Measurements from ENCODE around the gene NLGN1. TPM values are rescaled to one million over a fixed set of nuclear protein-coding genes. Genes with fewer than 3 reads are reported as not detected.

The NLGN1 gene
- total RNA-seq, 1 donor from 2014 or later = 59.1 TPM

GRCh38 chr3:173700336-173700735, 302.8 kb downstream of the NLGN1 start:
- no peak for DNase-seq (ENCODE audit: low spot score in 2 of 2)
- FAIRE-seq = no peak

GRCh38 chr3:173702561-173702960, 305.0 kb downstream of the NLGN1 start:
- no peak for FAIRE-seq
- DNase-seq (ENCODE audit: low spot score in 2 of 2) = no peak

DNA sequence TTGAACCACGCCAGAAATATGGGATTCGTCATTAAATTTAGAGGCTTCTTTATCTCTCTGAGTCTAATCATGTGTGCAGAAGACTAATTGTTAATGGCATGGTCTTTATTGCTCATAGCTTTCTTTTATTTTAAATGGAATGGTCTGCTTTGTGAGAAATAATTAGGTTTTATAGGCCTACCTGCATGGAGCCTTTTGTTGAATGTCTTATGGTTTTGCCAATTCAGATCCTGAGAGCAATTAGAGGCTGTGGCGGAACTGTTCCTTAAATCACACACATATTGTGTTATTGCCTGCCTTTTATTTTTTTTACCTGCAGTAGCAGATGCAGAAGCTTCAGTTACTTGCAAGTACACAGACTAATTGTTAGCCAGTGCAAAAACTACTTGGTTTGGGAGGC, 306.2 kb downstream of the NLGN1 start:
- DNase-seq (ENCODE audit: low spot score in 2 of 2) = no peak
- FAIRE-seq = no peak

- no peak for FAIRE-seq
- DNase-seq (ENCODE audit: low spot score in 2 of 2) = no peak
Observed at GRCh38 chr3:173706630-173707029, 309.1 kb downstream of the NLGN1 start.

- no peak for DNase-seq (ENCODE audit: low spot score in 2 of 2)
- no peak for FAIRE-seq
Observed at GRCh38 chr3:173708191-173708590, 310.6 kb downstream of the NLGN1 start.

GRCh38 chr3:173709026-173709425, 311.5 kb downstream of the NLGN1 start:
- DNase-seq (ENCODE audit: low spot score in 2 of 2) (no peak), FAIRE-seq (no peak)

GRCh38 chr3:173711619-173712018, 314.1 kb downstream of the NLGN1 start:
- FAIRE-seq (no peak), DNase-seq (ENCODE audit: low spot score in 2 of 2) (no peak)

GRCh38 chr3:173719585-173719984, 322.0 kb downstream of the NLGN1 start:
- DNase-seq (ENCODE audit: low spot score in 2 of 2) (no peak), FAIRE-seq (no peak)

- DNase-seq (ENCODE audit: low spot score in 2 of 2) = no peak
- no peak for FAIRE-seq
Observed at GRCh38 chr3:173725507-173725906, 328.0 kb downstream of the NLGN1 start.

DNA sequence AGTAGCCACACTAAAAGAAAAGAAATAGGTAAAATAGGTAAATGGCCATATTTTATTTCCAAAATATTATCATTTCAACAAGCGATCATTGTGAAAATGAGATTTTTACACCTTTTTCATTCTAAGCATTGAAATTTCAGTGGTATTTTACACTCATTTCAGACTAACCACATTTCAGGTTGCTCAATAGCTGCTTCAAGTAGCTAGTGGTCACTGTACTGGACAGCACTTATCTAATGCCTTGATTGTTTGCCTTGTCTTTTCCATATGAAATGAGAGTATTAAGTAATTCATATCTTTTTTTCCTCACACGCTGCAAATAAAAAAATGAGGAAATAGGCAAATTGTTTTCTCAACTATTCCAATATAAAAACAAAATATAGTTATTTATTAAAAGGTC, 332.8 kb downstream of the NLGN1 start:
- DNase-seq (ENCODE audit: low spot score in 2 of 2) (no peak), FAIRE-seq (no peak)

DNA sequence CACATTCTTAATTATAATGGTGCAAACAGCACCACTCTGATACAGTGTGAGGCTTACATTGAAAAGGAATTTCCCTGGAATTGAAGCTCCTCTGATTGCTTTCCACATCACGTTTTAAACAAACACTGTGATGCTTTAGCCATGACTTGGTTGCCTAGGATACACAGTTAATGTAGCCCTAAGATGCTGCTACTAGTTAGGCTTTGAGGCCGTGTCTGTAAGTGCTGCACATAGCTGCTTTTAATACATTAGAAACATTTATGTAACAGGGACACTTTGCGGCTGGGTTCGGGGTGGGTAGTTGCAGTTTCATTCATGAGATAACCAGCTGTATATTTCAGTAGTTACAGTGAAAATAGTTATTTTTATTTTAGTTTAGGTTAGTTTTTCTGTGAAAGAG, 334.7 kb downstream of the NLGN1 start:
- DNase-seq (ENCODE audit: low spot score in 2 of 2) = no peak
- FAIRE-seq = no peak

DNA sequence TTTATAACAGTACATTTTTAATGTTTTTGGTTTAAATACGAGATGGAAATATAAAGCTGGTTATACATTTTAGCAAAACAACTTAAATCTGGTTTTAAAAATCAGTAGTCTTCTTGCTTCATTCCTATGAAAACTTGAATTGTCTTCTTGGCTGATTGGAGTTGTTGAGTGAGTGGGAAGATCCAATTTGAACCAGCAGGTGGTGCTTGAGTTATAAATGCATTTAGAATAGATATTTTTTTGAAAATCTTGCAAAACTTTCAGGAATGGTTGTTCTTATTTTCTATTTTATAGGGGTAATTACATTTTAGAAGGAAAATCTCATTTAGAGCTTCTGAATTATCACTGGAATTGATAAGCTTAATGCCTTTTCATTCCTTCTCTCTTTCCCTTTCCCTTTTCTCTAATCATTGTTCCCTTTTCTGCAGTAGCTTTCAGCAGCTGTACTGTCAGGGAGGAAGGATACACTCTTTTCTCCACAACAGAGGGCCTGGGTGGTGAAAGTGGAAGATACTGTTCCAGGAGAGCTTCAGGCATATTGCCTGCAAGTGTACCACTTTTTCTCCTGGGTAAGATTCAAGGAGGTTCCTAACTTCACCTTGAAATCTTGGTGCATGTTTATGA, 335.6 kb downstream of the NLGN1 start:
- FAIRE-seq (no peak), DNase-seq (ENCODE audit: low spot score in 2 of 2) (no peak)

- DNase-seq (ENCODE audit: low spot score in 2 of 2) (no peak), FAIRE-seq (no peak)
Observed at GRCh38 chr3:173734473-173734872, 336.9 kb downstream of the NLGN1 start.

DNA sequence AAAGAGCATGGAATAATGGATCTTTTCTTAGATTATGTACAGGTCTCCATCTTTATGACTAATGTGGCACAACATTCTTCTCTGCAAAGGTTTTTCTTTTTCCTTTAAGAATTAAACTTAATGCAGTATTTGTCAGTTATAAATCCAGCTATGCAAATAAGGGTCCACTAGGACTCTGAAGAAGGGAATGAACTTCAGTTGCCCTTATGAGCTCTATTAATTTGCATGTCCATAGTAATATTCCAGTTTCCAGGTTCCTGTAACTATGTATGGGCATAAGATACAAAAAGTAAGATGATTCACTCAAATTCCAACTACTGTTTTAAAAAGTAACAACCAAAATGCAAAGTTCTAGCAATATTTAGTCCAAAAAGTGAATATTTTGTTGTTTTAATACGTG, 337.4 kb downstream of the NLGN1 start:
- no peak for DNase-seq (ENCODE audit: low spot score in 2 of 2)
- no peak for FAIRE-seq

DNA sequence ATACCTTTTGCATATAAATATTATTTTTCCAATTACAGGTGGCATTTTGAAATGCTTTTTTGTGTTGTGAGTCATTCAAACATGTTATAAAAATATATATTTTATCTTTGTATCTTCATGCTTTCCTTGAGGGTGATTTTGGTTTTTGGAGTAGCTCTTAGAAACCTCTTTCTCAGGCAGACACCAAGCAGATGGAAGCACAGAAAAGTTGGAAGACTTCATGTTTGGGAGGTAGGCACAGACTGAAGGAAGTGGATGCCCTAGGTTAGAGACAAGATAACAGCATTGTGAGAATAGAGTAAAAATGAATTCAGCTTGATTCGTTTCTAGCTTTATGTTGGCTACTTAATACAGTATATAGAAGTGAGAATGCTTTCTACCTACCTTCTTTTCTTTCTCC, 338.3 kb downstream of the NLGN1 start:
- no peak for DNase-seq (ENCODE audit: low spot score in 2 of 2)

DNA sequence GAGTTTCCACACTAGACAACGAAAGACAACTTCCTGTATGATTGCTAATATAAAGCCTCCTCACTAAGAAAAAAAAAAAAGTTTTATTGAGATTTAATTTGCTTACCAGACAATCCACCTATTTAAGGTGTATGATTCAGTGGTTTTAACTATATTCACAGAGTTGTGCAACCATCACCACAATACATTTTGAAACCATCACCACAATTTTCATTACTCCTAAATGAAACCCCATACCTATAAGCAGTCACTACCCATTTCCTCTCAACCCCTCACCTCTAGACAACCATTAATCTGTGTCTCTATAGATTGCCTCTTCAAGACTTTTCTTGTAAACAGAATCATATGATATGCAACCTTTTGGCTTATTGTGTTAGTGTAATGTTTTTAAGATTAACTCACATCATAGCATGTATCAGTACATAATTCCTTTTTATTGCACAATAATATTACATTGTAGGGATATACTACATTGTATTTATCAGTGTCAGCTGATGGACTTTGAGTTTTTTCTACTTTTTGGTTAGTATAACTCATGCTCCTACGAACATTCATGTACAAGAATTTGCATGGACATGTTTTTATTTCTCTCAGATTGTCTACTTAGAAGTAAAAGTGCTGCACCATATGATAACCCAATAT, 339.7 kb downstream of the NLGN1 start:
- no peak for DNase-seq (ENCODE audit: low spot score in 2 of 2)
- no peak for FAIRE-seq

More for the DNA sequence above, 338.3 kb downstream of the NLGN1 start:
- no peak for FAIRE-seq

GRCh38 chr3:173739726-173740125, 342.2 kb downstream of the NLGN1 start:
- DNase-seq (ENCODE audit: low spot score in 2 of 2) (no peak), FAIRE-seq (no peak)

- no peak for DNase-seq (ENCODE audit: low spot score in 2 of 2)
- FAIRE-seq = no peak
Observed at GRCh38 chr3:173742491-173742890, 344.9 kb downstream of the NLGN1 start.

DNA sequence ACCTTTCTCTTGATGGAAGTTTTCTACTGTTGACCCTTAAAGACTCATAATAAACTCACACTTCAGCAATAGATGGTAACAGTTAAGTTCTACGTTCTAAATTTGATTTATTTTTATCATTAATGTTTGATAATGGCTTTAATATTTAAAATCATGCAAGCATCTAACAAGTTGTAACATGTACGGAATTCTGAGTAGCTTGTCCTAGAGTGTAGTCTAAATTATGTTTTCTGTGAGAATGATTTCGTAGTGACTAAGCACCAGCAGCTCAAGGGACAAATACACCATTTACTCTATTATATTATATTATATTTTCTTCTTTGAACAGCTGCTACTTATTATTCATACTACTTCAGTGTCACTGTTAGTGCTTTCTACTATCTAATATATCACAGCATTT, 345.6 kb downstream of the NLGN1 start:
- FAIRE-seq = no peak

DNA sequence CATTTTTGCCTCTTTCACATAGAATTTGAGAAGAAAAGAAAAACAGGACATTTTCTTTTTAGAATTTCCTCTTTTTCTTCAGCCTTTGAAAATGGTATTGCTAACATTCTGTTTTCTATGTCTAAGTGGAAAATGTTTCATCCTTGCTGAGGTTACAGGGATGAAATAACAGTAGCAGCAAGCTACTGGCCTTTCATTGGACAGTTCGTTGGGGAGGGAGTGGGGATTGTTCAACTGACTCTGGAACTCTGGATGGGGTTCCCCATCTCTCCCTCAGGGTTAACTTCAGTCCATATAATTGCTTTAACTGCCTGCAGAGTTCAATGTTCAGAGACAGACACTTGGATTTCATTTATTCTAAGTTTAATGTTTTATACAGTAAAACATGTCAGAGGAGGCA, 346.0 kb downstream of the NLGN1 start:
- DNase-seq (ENCODE audit: low spot score in 2 of 2) (no peak), FAIRE-seq (no peak)

More for the DNA sequence above, 345.6 kb downstream of the NLGN1 start:
- no peak for DNase-seq (ENCODE audit: low spot score in 2 of 2)

GRCh38 chr3:173744479-173744878, 346.9 kb downstream of the NLGN1 start:
- DNase-seq (ENCODE audit: low spot score in 2 of 2) (no peak), FAIRE-seq (no peak)

DNA sequence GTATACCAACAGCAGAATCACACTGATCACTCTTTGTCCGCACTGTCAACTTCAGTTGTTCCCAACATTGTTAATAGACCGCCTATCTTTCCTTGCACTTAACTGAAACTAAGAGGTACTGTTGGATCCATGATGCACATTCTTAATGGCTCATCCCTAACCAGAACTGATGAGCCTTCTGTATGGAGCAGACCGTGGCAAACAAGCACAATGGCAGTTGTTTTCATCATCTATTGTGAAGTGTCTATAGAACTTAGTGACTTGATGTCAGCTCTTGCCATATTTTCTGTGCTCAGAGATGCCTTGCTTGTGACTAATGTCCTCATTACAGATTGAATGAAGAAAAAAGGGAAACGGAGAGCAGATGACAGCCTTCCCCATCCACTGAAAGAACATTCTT, 347.4 kb downstream of the NLGN1 start:
- FAIRE-seq (no peak), DNase-seq (ENCODE audit: low spot score in 2 of 2) (no peak)

Measured in frontal cortex (tissue), 4 donors.